DMS114 treated with DMSO at 0.1 percent for 48 hours (cell line): Measurements from ENCODE around the gene NKX6-1.

Experiments used
- DNase-seq: peaks from one replicate; lab custom pipeline; 2025; ENCODE audit not compliant: unreplicated experiment; lab: John Stamatoyannopoulos, UW

Gene NKX6-1

DNA sequence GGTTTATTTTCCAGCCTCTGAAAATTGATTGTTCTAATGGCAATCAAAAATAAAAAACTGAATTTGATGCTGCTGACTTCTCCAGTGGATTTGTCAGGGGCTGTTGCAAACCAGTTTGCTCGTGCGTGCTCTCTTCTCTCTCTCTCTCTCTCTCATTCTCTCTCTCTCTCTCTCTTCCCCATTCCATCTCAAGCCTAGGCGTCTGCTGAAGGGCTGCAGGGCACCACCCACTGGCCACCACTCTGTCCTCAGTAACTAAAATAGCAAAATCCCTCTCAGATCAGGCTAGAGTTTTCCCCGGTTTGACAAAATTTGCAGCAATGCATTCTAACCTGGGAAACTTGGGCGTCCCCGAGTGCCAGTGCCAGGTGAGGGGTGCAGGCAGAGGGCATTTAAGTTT is 19.4 kb downstream of the NKX6-1 start:
- DNase-seq = no peak

DNA sequence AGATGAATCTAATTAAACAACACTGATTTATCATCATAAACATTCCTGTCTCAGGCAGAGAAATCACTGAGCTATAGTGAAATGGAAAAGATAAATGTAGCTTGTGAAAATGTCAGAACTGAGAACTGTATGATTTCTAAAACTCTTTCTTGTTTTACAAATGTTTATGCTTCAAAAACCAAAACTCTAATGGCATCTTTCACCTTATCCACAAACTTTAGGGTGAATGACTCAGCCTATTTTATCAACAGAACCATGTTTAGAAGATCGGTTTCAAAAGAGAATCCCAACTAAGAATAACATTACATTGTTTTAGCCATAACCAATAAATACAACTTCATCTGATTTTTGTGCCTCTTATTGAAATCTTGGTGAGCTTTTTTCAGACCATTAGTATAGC is 21.4 kb downstream of the NKX6-1 start:
- no peak for DNase-seq

- no peak for DNase-seq
These were observed 25.0 kb downstream of the NKX6-1 start for GRCh38 chr4:84474107-84474506.

GRCh38 chr4:84472154-84472553 is 26.9 kb downstream of the NKX6-1 start:
- no peak for DNase-seq

GRCh38 chr4:84470204-84470785 is 28.8 kb downstream of the NKX6-1 start:
- DNase-seq = no peak

DNA sequence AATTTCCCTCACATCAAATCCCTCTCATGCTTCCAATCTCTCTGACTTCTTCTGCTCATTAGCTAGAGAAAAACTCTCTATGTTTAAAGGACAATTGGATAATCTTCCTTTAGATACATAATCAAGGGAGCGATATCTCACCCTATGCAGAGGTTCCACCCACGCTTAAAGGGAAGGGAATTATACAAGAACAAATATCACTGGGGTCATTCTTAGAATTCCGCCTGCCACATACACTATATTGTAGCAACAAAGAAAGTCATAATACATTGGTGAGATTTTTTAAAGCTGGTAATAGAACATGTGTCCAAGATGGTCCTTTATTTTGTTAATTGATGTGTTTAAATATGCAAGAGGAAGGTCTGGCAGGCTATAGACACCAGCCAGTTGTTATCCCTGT is 31.5 kb downstream of the NKX6-1 start:
- DNase-seq = no peak

DNA sequence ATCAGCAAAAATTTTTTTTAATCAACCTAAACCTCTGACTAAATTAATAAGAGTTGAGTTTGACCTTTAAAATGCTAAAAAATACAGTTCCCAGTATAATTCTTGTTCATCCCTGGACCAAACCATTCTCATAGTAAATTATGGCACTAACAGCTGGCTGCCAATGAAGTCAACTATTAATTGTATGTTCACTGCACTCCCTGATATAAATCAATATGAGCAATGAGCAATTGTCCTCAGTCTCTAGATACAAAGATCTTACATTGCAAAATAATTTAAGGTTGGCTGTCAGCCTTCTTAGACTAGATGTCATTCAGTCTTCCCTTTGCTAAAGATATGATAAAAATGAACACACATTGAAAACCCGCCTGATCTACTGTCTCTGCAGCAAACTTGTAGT is 39.3 kb downstream of the NKX6-1 start:
- no peak for DNase-seq

GRCh38 chr4:84456157-84456556 is 42.9 kb downstream of the NKX6-1 start:
- no peak for DNase-seq

GRCh38 chr4:84455697-84456096 is 43.4 kb downstream of the NKX6-1 start:
- no peak for DNase-seq

- DNase-seq = no peak
These were observed 47.5 kb downstream of the NKX6-1 start for GRCh38 chr4:84451546-84451945.

GRCh38 chr4:84443523-84443922 is 55.6 kb downstream of the NKX6-1 start:
- no peak for DNase-seq

DNA sequence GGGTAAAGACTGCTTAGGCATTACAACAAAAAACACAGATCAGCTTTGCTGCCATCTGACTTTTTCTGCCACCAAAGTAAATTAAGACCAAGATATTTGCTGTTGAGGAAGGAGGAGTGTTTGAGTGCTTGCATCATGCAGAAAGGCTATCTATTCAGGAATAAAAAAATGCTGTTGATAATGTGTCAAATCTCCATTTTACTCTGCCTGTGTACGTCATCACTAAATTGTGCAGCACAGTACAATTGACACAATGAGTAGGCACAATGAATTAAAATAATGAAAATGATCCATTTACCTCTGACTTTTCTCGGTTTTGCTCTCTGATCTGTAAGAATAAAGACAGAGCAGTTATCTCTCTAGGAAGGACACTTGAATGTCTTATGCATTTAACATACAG is 56.3 kb downstream of the NKX6-1 start:
- DNase-seq = no peak
